ENCODE results near the gene CNTROB.
A peak's percentile ranks its signal among the peaks of the same experiment; 100 is the strongest.

Gene CNTROB, protein sequence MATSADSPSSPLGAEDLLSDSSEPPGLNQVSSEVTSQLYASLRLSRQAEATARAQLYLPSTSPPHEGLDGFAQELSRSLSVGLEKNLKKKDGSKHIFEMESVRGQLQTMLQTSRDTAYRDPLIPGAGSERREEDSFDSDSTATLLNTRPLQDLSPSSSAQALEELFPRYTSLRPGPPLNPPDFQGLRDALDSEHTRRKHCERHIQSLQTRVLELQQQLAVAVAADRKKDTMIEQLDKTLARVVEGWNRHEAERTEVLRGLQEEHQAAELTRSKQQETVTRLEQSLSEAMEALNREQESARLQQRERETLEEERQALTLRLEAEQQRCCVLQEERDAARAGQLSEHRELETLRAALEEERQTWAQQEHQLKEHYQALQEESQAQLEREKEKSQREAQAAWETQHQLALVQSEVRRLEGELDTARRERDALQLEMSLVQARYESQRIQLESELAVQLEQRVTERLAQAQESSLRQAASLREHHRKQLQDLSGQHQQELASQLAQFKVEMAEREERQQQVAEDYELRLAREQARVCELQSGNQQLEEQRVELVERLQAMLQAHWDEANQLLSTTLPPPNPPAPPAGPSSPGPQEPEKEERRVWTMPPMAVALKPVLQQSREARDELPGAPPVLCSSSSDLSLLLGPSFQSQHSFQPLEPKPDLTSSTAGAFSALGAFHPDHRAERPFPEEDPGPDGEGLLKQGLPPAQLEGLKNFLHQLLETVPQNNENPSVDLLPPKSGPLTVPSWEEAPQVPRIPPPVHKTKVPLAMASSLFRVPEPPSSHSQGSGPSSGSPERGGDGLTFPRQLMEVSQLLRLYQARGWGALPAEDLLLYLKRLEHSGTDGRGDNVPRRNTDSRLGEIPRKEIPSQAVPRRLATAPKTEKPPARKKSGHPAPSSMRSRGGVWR

DNA sequence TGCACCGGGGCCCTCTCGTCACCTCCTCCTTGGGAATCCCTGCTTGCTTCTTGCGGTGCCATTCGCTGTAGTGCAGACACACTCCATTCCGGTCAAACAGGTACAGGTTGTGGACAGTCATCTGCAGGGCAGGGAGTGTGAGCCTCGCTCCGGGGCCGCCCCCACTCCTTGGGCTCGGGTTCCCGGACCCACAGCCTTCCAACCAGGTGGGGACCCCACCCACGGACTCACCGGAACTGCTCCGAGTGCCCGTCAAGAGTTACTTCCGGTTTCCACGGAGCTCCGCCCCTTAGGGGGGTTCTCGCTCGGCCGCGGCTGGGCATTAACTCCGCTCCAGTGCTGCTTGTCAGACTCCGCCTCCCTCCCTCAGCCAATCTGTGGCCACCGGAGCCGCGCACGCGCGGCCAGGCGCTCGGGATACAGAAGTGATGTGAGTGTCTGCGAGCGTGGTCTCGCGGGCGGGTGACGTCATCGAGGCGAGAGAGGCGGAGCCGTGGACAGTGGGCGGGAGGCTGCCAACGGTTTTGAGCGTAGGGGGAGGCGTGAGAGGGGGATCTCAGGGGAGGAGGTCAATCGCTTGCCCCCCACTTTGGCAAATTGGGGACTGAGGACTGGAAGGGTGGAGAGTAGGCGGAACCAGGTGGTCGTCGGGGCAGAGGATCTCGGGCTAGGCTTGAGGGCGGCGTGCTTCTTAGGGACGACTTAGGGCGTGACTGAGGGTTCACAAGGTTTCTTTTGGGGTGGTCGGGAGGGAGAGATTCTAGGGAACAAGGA lies at the start of gene CNTROB, which contains the start of gene TRAPPC1:
CNTROB (plus strand) TSS at position 498 of the 774 bp plus-strand sequence. CDS start 874 bp downstream, outside the sequence.
TRAPPC1 (minus strand) TSS at position 238 of the 774 bp plus-strand sequence; CDS start at position 121, 117 bp downstream.
- DNase-seq = peak; percentile 99

DNA sequence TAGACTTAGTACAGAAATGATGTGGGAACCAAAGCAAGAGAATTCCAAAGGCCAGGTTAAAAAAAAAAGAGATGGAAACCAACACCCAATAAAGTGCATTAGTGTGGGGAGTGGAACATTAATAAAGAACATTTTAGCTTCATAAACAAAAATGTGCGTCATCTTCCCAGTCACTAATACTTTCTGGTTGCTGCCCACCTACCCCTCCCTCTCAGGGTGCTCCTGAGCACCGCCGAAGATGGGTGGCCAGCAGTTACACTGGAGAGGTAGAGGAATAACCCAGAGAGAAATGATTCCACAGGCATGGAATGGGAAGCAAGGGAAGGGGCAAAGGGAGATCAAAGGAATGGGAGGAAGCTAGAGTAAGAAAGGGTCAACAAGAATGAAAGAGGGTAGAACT lies 49.4 kb upstream of the CNTROB start:
- no peak for DNase-seq

DNA sequence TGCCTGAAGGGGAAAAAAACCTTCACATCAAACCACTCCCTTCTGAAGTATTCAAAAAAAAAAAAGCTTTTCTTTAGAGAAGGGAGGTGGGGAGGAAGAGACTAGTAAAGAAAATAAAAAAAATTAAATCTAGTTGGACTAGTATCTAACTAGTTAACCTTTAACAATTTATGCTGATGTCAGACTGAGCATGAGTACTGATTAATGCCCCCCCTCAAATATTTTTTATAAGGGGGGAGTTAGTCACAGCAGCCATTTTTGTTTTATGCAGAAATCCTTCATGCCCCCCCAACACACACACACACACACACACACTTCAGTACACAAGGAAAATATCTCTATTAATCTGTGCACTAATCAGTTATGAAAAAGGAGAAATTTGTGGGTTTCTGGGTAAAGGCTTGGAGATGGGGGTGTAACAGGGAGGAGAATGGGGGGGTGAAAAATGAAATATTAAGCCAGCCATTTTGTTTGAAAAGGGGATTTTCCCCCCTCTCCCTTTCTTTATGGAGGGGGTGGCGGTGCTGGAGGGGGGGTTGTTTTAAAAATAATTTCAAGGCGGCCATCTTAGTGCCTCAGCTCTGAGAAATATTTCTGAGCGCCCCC lies 48.1 kb upstream of the CNTROB start:
- peak; percentile 28 for DNase-seq

DNA sequence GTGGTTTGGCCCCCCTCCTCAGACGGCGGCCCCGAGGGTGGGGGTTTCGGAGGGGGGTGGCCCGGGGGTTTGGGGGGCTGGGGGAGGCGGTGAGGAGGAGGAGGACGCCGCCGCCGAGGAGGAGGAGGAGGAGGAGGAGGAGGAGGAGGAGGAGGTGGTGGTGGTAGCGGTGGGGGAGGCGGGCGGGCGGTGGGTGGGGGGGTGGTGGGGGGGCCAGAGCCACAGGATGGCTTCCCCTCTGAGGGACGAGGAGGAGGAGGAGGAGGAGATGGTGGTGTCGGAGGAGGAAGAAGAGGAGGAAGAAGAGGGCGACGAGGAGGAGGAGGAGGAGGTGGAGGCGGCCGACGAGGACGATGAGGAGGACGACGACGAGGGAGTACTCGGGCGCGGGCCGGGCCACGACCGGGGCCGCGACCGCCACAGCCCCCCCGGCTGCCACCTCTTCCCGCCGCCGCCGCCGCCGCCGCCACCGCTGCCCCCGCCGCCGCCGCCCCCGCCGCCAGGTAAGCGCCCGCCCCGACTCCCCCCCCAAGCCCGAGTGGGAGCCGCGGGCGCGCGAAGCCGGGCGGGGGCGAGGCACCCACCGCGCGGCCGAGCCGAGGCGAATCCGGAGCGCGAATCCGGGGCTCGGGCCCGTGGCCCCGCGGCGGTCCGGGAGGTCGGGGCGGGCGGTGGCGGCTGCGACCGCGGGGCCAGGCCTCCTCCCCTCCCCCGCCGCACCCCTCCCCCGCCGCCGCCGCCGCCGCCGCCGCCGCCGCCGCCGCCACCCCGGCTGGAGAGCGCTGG lies 47.2 kb upstream of the CNTROB start:
- DNase-seq = peak; percentile 33

DNA sequence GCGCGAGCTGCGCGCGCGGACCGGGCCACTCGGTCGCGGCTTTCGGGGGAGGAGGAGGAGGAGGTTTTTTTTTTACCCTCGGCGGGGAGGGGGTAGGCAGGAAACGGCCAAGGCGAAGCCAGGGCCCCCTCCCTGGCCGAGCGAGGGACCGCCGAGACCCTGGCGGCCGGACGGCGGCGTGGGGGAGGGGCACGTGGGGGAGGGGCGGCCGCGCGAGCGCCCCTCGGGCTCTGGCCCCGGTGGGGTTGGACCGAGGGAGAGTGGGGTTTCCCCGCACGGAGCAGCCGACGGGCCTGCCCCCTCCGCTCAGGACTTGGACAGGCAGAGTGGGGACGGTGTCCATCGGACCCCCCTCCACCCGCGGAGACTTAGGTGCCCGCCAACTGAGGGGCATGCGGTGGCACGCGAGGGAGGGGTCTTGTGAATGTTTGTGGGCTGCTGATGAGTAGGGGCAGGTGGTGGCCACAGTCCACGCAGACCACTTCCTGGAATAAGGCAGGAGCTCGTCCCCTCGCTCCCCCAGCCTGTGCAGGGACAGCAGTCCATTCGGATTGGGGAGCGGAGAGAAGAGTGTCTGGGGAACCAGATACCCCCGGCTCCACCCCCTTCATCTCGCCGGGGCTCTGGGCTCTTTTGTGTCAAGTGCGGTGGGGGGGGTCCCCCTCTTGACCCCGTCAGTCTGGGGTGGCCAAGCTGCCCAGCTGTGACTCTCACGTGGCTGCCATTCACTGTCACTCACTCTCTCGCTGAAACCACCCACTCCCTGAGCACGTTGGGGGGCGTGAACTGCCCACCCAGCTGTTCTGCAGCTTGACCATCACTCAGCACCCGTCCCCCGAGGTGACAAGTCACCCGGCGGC lies 46.4 kb upstream of the CNTROB start:
- peak; percentile 21 for DNase-seq

DNA sequence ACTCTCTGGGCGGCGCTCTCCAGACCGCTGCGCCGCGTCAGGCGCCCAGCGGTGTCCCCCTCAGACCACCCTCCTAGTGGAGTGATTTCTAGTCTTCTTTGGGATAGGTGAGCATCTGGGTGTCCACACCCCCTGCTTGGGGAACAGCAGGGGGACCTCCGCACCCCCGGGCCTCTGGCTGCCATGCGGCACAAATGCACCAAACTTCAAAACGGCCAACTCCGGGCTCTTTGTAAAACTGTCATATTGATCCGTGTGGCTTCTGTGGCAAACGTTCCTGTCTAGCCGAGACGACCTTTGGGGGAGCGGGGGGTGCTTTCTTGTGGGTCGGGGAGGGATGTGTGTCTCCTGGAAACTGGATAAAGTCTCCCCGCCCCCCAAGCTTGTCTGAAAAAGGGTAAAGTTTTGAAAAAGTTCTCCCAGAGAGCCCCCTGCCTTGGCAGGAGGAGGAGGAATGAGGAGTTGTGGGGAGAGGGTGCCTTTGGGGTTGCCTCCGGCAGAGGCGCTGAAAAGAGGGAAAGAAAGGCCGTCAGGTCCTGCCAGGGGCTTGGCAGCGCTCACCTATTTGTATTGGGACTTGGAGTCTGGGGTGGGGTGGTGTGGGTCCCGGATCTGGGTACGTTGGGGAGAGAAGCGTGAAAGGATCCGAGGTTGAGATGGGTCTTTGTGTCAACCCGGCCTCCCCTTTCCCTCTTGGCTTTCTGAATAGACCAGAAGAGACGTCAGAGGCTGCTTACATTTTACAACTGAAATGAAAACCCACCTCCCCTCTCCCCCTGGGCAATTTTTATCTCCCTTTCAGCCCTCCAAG lies 45.6 kb upstream of the CNTROB start:
- peak; percentile 68 for DNase-seq

DNA sequence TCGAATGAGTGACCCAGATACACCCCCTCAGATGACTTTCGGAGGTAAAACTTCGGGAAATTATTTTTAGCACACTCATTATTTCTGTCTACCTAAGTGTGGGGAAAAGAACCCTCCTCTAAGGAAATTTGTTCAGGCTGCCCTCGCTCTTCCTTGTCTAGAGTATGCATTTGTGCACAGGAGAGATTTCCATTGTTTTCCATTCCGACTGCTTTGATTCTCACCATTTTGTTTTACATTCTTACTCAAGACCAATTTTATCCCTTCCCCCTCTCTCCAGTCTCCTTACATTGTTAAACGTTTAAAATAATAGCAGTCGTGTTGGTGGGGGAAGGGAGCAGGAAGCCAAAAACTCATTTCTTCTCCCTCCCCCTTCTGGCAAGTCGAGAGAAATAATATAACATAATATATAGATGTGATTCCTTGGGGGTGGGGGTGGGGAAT lies 44.9 kb upstream of the CNTROB start:
- no peak for DNase-seq

DNA sequence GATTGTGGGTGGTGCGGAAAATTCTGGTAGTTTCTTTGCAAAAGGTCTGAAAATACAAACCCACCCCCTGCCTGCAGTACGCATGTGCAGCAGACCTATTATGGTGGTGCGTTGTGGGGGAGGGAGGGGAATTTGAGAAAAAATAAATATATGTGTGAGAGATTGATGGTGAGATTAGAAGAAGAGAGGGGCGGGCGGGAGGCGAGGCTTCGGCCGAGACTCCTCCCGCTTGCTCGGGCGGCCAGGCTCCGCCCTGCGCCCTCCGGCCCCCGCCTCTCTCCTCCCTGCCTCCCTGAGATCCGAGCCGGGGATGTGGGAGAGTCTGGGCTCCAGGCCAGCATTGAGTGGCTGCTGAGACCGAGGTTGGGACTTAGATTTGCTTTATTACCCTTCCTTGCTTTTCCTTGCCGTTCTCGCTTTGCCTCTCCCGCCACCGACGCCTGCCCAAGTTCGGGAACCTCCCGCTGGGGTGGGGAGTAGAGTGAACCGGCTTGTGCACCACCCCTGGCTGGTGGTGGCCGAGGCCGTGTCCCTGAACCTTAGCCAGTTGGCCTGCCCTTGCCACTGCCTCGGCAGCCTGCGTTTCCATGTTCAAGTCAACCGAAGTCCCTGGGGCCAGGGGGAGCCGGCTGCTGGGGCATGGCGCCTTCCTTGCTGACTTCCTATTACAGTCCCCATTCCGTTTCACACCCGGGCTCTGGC lies 44.4 kb upstream of the CNTROB start:
- peak; percentile 83 for DNase-seq

DNA sequence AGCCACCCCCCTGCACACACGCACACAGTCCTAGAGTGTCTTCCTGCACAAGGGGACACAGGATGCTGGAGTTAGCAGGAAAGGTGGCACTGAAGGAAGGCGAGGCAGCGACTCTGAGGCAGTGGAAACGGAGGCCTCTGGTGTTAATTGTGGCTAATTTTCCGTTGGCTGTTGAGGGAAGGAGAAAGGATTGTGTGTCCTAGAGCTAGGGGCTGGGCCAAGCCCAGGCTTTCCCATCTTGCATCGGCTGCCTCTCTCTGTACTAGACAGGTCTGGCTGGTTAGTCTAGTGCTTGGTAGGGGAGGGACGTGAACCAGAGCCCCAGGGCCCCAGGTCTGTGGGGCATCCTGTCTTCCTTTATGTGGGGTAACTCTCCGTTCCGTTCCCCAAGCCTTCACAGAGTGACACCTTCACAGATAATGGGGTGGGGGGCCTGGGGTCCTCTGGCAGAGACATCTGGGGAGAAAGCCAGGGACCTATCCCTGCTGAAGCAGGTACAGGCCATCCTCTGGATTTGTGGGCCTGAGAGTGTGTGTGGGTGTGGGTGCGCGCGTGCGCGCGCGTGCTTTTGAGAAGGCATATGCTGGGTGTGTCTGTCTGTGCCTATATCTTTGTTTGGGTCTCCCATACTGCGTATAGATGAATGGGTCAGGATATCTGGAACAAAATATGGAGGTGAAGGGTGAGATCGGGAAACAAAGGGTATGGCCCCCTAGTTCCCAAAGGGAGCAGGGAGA lies 43.7 kb upstream of the CNTROB start, which contains the start of gene CHD3:
CHD3 (plus strand) TSS at position 606 of the 737 bp plus-strand sequence. CDS start 212 bp downstream, outside the sequence.
- peak; percentile 45 for DNase-seq

DNA sequence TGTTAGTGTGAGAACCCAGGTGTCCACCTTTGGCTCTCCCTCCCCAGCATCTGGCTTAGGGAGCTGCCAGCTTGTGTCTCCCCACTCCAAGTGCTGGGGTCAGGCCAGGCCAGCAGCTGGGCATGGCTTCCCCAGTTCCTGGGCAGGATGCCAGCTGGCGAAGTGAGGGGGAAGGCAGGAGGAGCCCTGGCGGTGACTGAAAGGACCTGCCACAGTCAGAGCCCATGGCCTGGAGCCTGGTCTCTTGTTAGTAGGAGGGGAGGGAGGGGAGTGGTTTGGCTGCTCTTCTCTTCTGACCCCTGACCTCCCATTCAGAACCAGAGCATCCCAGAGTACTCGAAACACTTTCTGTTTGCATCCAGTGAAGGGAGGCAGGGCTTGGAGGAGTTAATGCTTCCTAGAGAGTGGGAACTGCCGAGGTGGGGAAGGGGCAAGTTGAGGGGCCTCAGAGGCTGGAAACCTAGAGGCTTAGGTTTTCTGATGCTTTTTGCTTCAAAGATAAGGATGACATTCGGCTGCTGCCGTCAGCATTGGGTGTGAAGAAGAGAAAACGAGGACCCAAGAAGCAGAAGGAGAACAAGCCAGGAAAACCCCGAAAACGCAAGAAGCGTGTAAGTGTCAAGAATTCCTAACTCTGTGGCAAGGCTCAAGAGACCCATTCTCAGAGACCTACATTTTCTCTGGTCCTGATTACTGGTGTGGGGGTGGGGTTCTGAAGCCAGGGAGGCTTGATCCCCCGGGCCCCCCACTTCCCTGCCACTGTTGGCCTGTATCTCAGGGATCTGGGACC lies 42.6 kb upstream of the CNTROB start:
- DNase-seq = peak; percentile 37

DNA sequence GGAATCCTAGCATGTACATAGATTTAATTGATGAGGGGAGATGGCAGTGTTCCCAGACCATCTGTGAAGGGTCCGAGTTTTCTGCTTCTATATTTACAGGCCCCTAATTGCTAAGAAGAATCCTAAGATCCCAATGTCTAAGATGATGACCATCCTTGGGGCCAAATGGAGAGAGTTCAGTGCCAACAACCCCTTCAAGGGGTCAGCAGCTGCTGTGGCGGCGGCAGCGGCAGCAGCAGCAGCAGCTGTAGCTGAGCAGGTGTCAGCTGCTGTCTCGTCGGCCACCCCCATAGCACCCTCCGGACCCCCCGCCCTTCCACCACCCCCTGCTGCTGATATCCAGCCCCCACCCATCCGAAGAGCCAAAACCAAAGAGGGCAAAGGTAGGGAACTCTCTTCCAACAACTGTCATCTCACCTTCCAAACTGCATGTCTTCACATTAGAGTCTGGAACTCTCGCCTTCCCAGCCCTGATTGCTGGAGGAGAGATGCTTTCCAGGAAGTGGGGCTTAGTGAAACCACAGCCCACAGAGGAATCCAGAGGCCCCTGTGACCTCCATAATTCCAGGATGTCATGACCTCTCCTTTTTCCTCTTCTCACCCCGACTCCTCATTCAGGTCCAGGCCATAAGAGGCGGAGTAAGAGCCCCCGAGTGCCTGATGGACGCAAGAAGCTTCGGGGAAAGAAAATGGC lies 38.7 kb upstream of the CNTROB start:
- no peak for DNase-seq

DNA sequence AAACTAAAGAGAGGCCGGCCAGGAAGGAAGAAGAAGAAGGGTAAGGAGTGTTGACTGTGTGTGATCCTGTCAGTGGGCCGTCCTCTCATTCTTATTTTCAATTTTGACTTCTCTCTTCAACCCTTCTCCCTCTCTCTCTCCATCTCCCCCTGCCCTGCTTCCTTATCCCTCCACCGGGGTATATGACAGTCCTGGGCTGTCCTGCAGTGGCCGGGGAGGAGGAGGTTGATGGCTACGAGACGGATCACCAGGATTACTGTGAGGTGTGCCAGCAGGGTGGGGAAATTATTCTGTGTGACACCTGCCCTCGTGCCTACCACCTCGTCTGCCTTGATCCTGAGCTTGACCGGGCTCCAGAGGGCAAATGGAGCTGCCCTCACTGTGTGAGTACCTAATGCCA lies 37.8 kb upstream of the CNTROB start:
- no peak for DNase-seq

DNA sequence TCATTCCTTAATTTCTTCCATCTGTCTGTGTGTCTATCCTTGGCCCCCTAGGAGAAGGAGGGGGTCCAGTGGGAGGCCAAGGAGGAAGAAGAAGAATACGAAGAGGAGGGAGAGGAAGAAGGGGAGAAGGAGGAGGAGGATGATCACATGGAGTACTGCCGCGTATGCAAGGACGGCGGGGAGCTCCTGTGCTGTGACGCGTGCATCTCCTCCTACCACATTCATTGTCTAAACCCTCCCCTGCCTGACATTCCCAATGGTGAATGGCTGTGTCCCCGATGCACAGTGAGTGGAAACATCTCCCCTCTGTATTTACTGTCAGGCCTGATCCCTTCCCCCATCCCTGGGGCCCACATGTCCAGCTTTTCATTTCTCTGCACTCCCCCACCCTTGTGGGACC lies 37.1 kb upstream of the CNTROB start:
- no peak for DNase-seq

DNA sequence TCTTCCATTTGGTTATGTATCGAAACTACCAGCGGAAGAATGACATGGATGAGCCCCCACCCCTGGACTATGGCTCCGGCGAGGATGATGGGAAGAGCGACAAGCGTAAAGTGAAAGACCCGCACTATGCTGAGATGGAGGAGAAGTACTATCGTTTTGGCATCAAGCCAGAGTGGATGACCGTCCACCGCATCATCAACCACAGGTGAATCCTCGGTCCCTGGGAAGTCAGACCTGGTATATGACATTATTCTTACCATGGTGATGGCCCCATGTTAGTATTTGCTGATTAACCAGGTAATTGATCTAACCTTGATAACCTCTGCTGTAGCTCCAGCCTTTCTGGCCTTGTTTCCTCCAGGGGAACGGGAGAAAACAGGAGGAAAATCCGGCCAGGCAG lies 34.9 kb upstream of the CNTROB start:
- DNase-seq = no peak

DNA sequence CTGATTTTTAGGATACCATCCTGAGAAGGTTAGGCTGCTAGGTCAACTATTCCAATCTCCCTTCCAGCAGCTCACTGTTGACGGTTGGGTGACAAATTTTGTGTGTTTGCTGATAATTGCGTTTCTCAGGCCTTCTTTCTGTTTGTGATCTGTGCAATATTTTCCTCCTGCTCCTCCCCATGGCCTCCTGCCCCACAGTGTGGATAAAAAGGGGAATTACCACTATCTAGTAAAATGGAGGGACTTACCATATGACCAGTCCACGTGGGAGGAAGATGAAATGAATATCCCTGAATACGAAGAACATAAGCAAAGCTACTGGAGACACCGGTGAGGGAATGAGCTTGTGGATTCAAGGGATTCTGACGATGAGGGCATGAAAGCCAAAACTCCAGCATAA lies 34.2 kb upstream of the CNTROB start:
- DNase-seq = no peak

Data from activated CD4-positive, alpha-beta T cell treated with anti-CD3 and anti-CD28 coated beads, Interleukin-2, amount 50 U/mL, for 1 hour (primary cell).